HG03521 (cell line): ENCODE data around the gene RAB31.
"Not testable (repeated sequence)": the region's sequence is repeated elsewhere in the genome, so short reads cannot be mapped to it uniquely, and the experiment has no call there.

Experiments used
- ATAC-seq: cut with Tn5 transposase; IDR thresholded peaks from one replicate; pipeline ENCODE4 v1.9.1; 2021; ENCODE audit warnings: mild to moderate bottlenecking, moderate library complexity; ENCODE audit not compliant: unreplicated experiment

Gene RAB31

DNA sequence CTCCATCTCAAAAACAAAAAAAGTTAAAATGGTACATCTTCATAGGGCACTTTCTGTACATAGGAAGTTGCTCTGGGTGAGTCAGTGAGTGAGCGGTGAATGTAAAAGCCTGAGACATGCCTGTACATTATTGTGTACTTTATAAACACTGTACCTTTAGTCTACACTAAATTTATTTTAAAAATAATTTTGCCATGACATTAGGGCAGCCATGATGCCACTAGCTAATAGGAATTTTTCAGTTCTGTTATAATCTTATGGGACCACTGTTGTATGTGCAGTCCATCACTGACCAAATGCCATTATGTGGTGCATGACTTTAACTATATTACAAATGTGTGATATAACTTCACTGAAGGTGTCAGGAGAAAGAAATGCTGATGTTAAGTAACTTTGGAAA lies 166.6 kb downstream of the RAB31 start:
- no peak for ATAC-seq

GRCh38 chr18:9876212-9876866 lies 168.2 kb downstream of the RAB31 start:
- no peak for ATAC-seq

DNA sequence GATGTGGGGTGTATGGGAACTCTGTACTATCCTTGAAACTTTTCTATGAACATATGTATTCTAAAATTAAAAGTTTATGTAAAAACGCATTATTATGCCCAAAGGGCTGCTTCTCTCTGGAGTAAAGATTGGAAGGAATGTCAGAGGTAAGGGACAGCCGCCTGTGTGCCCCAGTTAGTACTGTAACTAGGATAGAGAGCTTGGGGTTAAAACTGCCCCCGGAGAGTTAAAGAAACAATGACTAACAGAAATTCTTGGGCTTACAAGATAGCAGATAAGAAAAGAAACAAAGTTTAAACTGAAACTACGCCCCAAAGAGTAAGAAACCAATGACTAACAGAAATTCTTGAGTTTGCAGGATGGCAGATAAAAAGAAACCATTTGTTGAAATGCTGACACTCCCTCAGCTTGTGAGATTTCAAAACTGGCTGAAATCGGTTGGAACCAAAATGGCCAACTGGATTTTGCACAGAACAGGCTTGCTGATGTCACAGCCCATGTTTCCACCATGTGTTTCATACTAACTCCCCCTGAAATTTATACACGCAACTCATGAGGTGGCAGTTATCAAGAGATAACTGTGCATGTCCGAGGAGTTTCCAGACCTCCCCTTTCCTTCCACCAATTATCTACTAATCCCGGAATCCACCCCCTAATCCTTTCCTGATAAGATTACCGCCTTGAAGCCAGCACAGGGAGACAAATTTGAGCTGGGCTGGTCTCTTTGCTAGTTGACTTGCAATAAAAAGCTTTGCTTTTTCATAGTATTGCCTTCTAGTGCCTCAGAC lies 169.0 kb downstream of the RAB31 start:
- ATAC-seq: no peak

GRCh38 chr18:9877655-9878014 lies 169.5 kb downstream of the RAB31 start:
- no peak for ATAC-seq

- ATAC-seq: no peak
Observed at GRCh38 chr18:9878095-9878494, 170.0 kb downstream of the RAB31 start.

- no peak for ATAC-seq
Observed at GRCh38 chr18:9878783-9879242, 170.7 kb downstream of the RAB31 start.

GRCh38 chr18:9884090-9884489 lies 176.0 kb downstream of the RAB31 start:
- no peak for ATAC-seq

- ATAC-seq: no peak
Observed at GRCh38 chr18:9884532-9885140, 176.5 kb downstream of the RAB31 start.

DNA sequence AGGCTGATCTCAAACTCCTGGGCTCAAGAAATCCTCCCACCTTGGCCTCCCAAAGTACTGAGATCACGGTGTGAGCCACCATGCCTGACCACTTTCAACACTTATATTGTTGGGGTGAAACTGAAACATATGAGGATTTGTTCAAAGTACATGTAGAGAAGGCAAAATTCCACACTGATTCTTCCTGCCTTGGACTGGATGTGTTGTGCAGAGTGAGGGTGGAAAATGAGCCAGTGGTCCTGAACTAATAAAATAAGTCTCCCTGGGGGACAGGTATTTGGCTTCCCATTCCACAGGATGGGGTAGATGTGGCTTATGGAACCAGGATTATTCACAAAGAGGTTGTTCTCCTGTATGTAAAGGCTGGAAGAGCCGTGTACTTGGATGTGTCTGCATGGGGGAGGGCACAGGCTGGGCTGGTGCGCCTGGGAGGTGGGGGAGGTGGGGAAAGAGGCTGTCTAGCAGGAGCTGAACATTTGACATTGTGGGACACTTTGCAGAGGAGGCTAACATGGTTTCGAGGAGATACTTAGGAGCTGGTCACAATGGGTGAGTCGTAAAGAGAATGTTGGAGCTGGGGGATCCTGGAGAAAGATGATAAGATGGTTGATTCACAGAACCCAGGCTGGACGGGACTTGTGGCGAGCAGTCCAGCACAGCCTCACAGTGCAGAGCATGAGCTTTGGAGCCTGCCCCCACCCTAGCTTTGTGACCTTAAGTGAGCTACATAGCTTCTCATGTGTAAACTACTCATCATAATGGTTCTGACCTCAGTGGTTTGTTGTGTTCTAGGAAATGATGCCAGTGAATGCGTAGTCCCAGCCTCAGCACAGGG lies 177.3 kb downstream of the RAB31 start, which contains the start of gene TXNDC2:
TXNDC2 (plus strand) TSS at position 804 of the 835 bp plus-strand sequence. CDS start 708 bp downstream, outside the sequence.
- no peak for ATAC-seq

GRCh38 chr18:9886005-9886348 lies 177.9 kb downstream of the RAB31 start:
- no peak for ATAC-seq

DNA sequence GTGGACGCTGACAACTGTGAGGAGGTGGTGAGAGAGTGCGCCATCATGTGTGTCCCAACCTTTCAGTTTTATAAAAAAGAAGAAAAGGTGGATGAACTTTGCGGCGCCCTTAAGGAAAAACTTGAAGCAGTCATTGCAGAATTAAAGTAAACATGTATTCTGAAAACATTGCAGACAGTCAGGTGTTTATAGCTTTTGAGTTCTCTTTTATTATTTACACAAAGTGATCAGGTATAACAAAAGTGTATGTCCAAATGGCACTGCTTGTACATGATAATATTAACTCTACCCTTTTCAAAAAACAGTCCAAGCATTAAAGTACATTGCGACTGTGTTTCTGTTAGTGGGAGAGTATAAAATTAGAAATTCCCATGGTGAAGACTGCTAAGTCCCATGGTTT lies 179.9 kb downstream of the RAB31 start:
- ATAC-seq: no peak

GRCh38 chr18:9890196-9890595 lies 182.1 kb downstream of the RAB31 start:
- ATAC-seq: no peak

DNA sequence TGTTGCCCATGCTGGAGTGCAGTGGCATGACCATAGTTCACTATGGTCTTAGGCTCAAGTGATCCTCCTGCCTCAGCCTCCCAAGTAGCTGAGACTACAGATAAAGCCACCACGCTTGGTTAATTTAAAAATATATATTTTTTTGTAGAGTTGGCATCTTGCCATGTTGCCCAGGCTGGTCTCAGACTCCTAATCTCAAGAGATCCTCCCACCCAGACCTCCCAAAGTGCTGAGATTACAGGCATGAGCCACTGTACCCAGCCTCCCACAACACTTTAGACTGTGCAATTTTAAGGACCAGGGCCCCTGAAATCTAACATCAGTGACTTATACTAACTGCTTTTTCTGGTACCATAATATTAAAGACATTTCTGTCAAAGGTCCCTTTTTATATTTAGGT lies 182.9 kb downstream of the RAB31 start:
- no peak for ATAC-seq

- not testable (repeated sequence) for ATAC-seq
Observed at GRCh38 chr18:9891515-9891914, 183.4 kb downstream of the RAB31 start.

DNA sequence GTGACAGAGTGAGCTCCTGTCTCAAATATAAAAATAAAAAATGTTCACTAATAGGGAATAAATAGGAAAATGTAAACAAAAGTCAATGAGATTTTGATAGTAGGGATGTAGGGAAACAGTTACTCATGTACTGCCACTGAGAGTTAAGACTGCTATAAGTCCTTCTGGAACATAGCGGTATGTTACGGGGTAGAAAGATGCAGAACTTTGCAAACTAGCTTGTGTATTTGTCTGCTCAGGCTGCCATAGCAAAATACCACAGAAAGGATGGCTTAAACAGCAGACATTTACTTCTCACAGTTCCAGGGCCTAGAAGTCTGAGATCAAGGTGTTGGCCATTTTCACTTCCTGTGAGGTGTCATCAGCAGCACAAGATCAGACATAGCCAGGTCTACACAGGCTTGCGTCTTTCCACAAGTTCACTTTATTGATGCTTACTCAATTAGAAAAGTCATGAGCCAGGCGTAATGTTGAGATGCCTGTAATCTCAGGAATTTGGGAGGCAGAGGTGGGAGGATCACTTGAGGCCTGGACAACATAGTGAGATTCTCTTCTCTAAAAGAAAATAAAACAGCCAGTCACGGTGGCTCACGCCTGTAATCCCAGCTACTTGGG lies 186.5 kb downstream of the RAB31 start:
- no peak for ATAC-seq

DNA sequence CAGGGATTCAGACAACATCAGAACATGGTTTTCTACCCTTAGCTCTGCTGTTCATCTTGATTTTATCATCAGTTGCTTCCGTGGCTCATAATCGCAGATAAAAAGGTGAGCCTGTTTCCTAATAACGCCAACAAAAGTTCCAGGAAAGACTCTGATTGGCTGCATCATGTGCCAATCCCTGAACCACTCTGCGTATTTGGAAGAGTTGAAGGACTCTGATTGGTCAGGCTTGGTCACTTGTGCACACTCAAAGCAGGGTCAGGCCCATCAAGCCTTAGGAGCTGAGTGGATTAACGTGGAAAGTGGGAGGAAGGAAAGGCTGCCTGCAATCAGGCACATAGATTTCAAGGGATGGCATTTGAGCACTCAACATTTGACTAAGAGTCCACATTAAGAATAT lies 189.0 kb downstream of the RAB31 start:
- no peak for ATAC-seq

GRCh38 chr18:9897787-9898291 lies 189.7 kb downstream of the RAB31 start:
- ATAC-seq: not testable (repeated sequence)

DNA sequence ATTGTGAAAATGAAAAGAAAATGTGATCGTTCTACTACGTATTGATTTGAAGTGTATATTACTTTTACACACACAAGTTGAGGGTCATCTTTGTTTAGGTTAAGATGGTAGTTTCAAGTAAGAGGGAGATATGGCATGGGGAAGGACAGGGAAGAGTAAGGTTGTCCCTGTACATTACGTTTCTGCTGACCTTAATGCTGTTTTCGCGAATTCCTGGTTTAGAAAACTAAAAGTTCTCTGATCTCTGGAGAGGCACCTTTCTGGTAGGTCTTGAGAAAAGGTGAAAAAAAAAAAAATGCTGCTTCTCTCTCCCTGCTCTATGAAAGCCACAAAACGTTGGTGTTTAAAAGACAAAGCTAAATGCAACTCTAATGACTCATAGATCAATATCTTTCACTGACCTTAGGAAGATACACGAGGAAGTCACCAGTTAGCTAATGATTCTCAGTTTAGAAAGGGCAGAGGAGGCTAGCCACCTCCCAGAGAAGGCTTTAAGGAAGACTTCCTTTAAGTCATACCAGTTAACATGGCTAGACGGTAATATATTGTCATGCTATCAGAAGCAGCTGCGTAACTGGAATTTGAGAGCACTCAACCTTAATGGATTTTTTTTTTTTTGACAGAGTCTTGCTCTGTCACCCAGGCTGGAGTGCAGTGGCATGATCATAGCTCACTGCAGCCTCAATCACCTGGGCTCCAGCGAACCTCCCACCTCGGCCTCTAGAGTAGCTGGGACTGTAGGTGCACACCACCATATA lies 190.9 kb downstream of the RAB31 start:
- no peak for ATAC-seq

DNA sequence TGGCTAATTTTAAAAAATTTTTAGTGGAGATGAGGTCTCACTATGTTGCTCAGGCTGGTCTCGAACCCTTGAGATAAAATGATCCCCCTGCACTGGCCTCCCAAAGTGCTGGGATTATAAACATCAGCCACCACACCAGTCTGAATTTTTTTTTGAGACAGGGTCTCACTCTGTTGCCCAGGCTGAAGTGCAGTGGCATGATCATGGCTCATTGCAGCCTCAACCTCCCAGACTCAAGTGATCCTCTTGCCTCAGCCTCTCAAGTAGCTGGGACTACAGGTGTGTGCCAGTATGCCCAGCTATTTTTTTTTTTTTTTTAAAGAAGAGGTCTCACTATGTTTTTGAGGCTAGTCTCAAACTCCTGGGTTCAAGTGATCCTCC lies 191.4 kb downstream of the RAB31 start:
- not testable (repeated sequence) for ATAC-seq

GRCh38 chr18:9900699-9901098 lies 192.6 kb downstream of the RAB31 start:
- ATAC-seq: no peak
